ENCODE results near the gene MMP14. TPM values are rescaled to one million over a fixed set of nuclear protein-coding genes. Genes with fewer than 3 reads are reported as not detected.

Gene MMP14
- total and polyA plus RNA-seq, 2 of the 13 experiments (the other 11 are each of a cell fraction or from before 2014, with no cell fraction given): 5.2 to 9.8 TPM

GRCh38 chr14:22870811-22871223, 34.4 kb downstream of the MMP14 start:
- H3K4me1 ChIP-seq (ENCODE audit: insufficient read depth, low read length): peaks cover 35% of the 10 kb centered on the region
- ATAC-seq: peak; percentile 0; the same call in 1 of the 3 replicates
- peak overlapping the region; percentile 85 for H3K27ac ChIP-seq (ENCODE audit: extremely low read length, insufficient read depth, low read length)
- ChIA-PET POLR2A (interaction anchor here (0.8 to 4.4 kb wide), 34 partner anchors 9 to 1244 kb away, joined by 3 to 53 read pairs (median 6); partner anchors contain the start of genes ACIN1, AJUBA, C14orf119 and DAD1), CTCF (ENCODE audit: low intra/inter-chr PET ratio, low total read pairs) (interaction anchor here (2.6 to 3.1 kb wide), 2 partner anchors 18 to 30 kb away, joined by 11 to 46 read pairs; no protein-coding TSS in a partner anchor)
- H3K4me2 ChIP-seq (ENCODE audit: low read depth, low read length): peak overlapping the region; percentile 95
- no peak for DNase-seq (ENCODE audit: low spot score)
- no peaks in the 10 kb centered on the region for H3K9me3 ChIP-seq (ENCODE audit: low read length)
- BruUV-seq (replicated peaks): no TSS peak
- no peaks in the 10 kb centered on the region; a peak in 1 of 5 replicates for H3K27me3 ChIP-seq (ENCODE audit: control insufficient read depth in 1 of 2, insufficient read depth in 2 of 2, low read length in 2 of 2)
- no peaks in the 10 kb centered on the region for H4K20me1 ChIP-seq (ENCODE audit: insufficient read depth, low read length)
- H2AFZ ChIP-seq (ENCODE audit: low read length): peak overlapping the region; percentile 49
- no peaks in the 10 kb centered on the region for H3K79me2 ChIP-seq (ENCODE audit: insufficient read depth, low read length)
- no peak for FAIRE-seq
- intact Hi-C loops (cut with micrococcal nuclease; ENCODE audit: unreplicated experiment) (loop anchor here (1.0 to 5.0 kb wide), 5 partner anchors 18 to 111 kb away; partner anchors contain the start of genes AJUBA, OXA1L and PRMT5), in situ Hi-C loops (cut with HindIII; ENCODE audit: extremely low pct_ligation_motif_present, low pct_unique_long_range_greater_than_20kb) (no loop called here)
- peak overlapping the region; percentile 66 to 93 (median 82) for H3K4me3 ChIP-seq (replicated peaks in 1 of 3; ENCODE audit: insufficient read depth in 1 of 3, low read depth in 2 of 3, low read length in 3 of 3)
- H3K36me3 ChIP-seq (replicated peaks in 1 of 2; ENCODE audit: control insufficient read depth in 1 of 2, insufficient read depth in 2 of 2, low read length in 2 of 2): peaks cover 7 to 11% of the 10 kb centered on the region in 2 experiments; a peak in 4 of 5 replicates
- 0% methylated on average over 1 of the region's 1 CpG for WGBS (ENCODE audit: low lambda C conversion rate)
- H3K9ac ChIP-seq (ENCODE audit: insufficient read depth, low read depth, low read length): peak overlapping the region; percentile 76
- TF ChIP-seq ZBED4 (CRISPR knock-in tag; IDR thresholded peaks at IDR 0.05; ENCODE audit: borderline replicate concordance): no peak
- TF ChIP-seq NAIF1 (CRISPR knock-in tag; IDR thresholded peaks at IDR 0.05; ENCODE audit: borderline replicate concordance): peak; percentile 8; the same call in 1 of the 2 replicates
- no peak for TF ChIP-seq FOXC1 (CRISPR knock-in tag; IDR thresholded peaks at IDR 0.05; ENCODE audit: borderline replicate concordance)
- peak; percentile 93; the same call in 1 of the 2 replicates for TF ChIP-seq ZNF768 (CRISPR knock-in tag; IDR thresholded peaks at IDR 0.05)
- TF ChIP-seq ZNF431 (CRISPR knock-in tag; IDR thresholded peaks at IDR 0.05; ENCODE audit: borderline replicate concordance, low read depth): no peak
- TF ChIP-seq ZNF354B (CRISPR knock-in tag; IDR thresholded peaks at IDR 0.05): no peak
- TF ChIP-seq E2F2 (CRISPR knock-in tag; IDR thresholded peaks at IDR 0.05; ENCODE audit: borderline replicate concordance): no peak
- 0 out of 2 replicates have a peak, but pooled peaks have one; percentile 0 for TF ChIP-seq ZNF564 (CRISPR knock-in tag; IDR thresholded peaks at IDR 0.05)
- no peak for TF ChIP-seq NR0B2 (CRISPR knock-in tag; IDR thresholded peaks at IDR 0.05)
- TF ChIP-seq STAT5B (CRISPR knock-in tag; IDR thresholded peaks at IDR 0.05): peak; percentile 52; the same call in 1 of the 2 replicates
- TF ChIP-seq ZFP91 (CRISPR knock-in tag; IDR thresholded peaks at IDR 0.05; ENCODE audit: borderline replicate concordance): no peak
- no peak for TF ChIP-seq JUNB (CRISPR knock-in tag; IDR thresholded peaks at IDR 0.05; ENCODE audit: borderline replicate concordance)
- no peak for TF ChIP-seq FOXO4 (CRISPR knock-in tag; conservative IDR thresholded peaks at IDR 0.05)
- TF ChIP-seq ARID2 (CRISPR knock-in tag; IDR thresholded peaks at IDR 0.05; ENCODE audit: borderline replicate concordance): peak; percentile 4; the same call in 1 of the 2 replicates
- no peak for TF ChIP-seq MAFG (CRISPR knock-in tag; IDR thresholded peaks at IDR 0.05)
